GM18517 (cell line): ENCODE data around the gene GADD45GIP1.
"Not testable (repeated sequence)": the region's sequence is repeated elsewhere in the genome, so short reads cannot be mapped to it uniquely, and the experiment has no call there.

ENCODE experiments used
- ATAC-seq: cut with Tn5 transposase; IDR thresholded peaks from one replicate; pipeline ENCODE4 v1.9.1; 2021; ENCODE audit warnings: mild to moderate bottlenecking, moderate library complexity; ENCODE audit not compliant: unreplicated experiment

Gene GADD45GIP1

DNA sequence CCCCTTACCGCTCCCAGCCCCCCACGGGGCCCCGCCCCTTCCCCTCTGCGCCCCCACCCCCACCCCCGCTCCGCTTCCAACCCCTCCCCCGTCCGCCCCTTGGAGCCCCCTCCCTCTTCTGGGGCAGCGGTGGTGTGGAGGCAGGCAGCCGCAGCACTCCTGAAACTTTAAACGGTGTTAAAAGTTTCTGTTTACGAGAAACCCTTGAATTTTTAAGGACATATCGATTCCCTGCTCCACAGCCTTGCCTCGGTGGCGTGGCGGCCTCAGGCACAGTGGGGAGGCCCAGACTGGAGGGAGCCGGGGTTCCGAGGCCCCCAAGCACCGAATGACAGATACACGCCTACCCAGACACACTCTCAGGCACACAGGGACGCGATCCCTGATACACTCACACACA, 33.4 kb upstream of the GADD45GIP1 start:
- no peak for ATAC-seq

DNA sequence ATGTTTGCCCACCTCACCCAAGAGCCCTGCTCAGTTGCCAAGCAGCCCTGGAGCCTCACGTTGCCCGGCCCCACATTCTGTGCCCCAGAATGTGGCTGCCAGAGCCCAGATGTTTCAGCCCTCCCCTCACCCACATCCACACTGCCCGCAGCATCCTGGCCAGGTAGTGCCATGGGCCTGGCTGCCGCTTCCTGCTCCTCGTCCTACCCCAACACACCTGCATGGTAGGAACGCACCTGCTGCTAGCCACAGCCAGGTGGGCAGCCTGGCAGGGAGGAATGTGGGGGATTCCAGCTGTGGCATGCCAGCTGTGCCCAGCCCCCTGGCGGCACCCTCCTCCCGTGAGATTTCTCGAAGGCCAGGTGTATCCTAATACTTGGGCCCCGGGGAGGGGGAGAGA, 30.8 kb upstream of the GADD45GIP1 start:
- no peak for ATAC-seq

DNA sequence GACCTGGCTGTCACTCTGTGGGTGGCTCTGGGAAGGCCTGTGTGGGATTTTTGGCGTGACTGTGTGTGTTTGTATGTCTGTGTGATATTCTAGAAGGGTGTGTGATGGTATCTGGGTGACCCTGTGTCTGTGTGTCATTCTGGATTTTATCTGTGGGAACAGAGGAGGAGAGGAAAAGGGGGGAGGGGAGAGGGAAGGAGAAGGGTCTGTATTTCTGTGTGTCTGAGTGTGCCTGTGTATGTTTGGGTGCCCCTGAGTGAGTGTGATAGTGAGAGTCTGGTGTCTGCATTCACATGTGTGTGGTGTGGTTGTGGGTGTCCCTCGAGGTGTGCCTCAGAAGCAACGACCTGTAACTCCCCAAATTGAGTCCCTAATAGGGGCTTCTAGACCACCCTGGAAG, 30.2 kb upstream of the GADD45GIP1 start:
- ATAC-seq, result no peak

DNA sequence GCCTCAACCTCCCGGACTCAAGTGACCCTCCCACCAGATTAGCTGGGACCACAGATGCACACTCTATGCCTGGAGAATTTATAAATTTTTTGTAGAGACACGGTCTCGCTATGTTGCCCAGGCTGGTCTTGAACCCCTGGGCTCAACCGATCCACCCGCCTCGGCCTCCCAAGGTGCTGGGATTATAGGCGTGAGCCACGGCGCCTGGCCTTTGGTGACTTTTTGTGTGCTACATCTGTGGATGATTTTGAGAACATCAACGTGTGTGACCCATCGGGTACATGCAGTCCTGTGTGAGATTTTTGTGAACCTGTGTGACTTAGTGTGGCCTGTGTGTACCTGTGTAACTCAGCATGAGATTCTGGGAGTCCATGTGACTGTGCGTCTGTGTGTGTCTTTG, 29.7 kb upstream of the GADD45GIP1 start:
- no peak for ATAC-seq

DNA sequence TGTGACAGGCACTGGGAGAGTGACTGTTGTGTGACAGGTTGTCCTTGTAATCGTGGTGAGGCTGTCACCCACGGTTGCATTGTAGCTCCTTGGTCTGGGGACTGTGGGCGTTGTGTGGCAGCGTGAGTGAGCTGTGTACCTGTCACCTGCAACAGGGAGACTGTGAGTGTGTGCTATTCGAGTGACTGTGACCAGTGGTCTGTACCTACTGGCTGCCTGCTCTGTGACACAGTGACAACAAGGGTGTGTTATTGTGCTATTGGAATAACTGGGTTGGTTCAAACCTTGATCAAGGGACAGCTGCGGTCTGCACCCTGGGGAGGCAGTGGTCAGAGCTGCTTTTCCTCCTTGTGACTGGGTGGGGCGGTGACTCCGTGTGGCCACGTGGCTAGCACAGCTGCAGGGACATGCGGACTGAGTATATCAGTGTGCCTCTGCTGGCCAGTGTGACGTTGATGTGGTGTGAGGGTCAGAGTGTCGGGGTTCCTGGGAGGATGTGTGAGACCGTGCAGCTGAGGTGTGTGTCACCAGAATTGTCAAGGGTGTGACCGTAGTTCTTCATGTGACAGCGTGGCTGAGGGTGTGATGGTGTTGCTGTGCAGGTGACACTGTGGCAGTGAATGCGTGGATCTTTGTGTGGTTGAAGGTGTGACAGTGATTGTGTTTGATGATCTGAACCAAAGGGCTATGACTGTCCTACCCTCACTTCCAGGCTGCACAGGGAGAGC, 28.2 kb upstream of the GADD45GIP1 start:
- no peak for ATAC-seq

DNA sequence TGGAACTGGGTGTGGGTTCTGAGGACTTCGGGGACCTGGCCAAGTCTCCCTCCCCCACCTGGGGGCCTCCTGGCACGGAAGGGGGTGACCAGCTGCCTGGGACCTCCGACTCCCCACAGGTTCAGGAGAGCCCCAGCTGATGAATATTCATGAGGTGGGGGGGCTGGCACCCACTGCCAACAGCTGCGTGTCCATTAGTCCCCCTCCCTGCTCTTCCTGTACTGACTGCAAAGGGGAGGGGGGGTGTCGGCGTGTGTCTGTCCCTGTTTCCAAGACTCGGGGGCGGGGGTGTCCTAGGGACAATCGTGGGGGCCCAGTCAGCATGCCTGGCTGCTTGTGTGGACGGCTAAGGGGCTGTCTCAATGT, 27.6 kb upstream of the GADD45GIP1 start:
- ATAC-seq, result no peak

DNA sequence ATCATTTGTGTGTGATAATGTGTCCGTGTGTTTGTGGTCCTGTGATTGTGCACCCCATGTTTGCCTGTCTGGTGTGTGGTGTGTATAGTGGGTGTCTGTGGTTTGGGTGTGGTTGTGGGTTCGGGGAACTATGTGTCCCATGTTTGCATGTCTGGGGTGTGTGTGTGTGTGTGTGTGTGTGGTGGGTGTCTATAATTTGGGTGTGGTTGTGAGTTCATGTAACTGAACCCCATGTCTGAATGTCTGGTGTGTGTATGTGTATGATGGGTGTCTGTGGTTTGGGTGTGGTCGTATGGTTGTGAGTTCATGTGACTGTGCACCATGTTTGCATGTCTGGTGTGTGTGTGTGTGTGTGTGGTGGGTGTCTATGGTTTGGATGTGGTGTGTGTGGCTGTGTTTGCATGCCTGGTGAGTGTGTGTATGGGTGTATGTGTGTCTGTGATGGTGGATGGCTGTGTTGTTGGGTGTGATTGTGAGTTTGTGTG, 27.2 kb upstream of the GADD45GIP1 start:
- no peak for ATAC-seq

DNA sequence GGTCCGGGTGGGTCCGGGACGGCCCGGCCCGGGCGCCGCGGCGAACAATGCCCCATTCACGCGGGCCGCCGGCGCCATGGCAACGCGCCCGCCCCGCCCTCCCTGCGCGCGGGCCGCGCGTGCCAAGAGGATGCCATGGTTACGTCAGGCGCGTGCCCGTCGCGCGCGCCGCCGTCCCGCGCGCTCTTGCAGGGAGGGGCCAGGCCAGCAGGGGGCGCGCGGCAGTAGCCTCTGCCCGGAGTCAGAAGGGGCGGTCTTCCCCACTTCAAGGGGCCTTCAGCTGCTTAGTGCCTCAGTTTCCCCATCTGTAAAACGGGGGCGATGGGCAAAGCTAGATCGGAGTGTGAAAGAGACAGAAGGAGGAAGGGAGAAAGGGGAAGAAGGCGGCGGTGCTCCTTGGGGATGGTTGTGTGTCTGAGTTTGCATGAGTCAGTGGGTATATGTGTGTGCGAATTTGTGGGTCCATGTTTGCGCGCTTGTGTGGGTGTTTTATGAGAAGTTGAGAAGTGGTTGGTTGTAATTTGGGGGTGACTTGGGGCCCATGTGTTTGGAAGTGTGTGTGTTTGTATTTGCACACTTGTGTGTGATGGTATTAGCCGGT, 26.6 kb upstream of the GADD45GIP1 start:
- ATAC-seq, result no peak

DNA sequence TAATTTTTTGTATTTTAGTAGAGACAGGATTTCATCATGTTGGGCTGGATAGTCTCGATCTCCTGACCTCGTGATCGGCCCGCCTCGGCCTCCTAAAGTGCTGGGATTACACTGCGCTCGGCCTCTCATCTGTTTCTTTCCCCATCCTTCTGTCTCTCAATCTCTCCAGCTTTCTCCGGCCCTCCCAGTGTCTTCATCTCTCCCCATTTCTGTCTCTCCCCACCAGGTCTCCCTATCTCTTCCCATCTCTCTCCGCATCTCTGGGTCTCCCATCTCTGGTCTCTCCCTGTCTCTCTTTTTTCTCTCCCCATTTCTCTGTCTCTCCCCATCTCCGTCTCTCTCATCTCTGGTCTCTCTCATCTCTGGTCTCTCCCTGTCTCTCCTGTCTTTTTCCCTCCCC, 26.1 kb upstream of the GADD45GIP1 start:
- ATAC-seq, result no peak

DNA sequence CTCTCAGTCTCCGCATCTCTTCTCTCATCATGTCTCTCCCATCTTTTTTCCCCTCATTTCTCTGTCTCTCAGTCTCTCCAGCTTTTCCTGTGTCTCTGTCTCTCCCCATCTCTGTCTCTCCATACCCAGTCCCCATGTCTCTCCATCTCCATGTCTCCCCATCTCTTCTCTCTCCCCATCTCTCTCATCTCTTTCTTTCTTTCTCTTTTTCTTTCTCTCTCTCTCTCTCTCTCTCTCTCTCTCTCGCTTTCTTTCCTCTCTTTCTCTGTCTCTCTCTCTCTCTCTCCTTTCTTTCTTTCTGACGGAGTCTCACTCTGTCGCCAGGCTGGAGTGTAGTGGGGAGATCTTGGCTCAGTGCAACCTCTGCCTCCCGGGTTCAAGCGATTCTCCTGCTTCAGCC, 25.6 kb upstream of the GADD45GIP1 start:
- ATAC-seq, result no peak

DNA sequence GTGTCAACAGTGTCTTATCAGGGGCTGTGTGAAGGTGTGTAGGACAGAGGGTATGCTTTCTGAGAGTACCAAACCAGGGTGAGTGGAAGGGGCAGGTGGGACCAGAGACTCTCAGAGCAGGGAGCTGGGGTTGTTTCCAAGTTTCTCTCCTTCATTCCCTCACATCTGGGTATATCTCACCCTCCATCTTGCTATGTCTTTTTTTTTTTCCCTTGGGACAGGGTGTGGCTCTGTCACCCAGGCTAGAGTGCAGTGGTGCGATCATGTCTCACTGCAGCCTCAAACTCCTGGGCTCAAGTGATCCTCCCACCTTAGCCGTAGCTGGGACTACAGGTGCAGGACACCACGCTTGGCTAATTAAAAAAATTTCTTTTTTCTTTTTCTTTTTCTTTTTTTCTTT, 23.0 kb upstream of the GADD45GIP1 start:
- ATAC-seq, result no peak

DNA sequence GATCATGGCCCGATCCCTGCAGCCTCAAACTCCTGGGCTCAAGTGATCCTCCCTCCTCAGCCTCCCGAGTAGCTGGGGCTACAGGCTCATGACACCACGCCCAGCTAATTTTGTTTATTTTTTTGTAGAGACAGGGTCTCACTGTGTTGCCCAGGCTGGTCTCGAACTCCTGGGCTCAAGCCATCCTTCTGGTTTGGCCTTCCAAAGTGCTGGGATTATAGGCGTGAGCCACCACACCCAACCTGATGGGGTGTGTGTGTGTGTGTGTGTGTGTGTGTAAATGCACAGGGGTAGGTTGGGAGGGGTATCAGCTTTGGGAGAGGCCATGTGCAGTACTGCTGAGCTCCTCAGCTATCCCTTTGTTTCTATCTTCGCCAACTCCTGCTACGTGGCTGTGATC, 19.1 kb upstream of the GADD45GIP1 start:
- ATAC-seq, result not testable (repeated sequence)

DNA sequence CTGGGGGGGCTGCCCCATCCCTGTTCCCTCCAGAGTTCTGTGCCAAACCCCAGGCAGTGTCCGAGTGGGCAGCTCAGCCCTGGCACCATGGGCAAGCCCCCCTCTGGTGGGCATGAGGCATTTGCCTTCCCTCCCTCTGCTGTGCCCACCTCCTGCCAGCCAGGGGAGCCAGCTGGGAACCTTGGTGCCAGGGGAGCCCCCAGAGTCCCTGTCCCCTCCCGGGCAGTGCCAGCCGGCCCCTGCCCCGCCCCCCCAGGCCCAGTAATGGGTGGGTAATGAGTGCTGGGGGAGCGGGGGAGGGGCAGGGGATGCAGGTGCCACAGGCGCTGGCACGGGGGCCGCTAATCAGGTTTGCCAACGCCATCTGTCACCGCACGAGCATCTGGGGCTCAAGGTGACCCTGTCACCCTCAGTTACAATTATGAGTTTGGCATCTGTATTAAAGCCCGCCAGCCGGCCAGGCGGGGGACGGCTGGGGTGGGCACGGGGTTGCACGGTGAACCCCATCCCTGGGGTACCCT, 18.3 kb upstream of the GADD45GIP1 start:
- ATAC-seq, result no peak

DNA sequence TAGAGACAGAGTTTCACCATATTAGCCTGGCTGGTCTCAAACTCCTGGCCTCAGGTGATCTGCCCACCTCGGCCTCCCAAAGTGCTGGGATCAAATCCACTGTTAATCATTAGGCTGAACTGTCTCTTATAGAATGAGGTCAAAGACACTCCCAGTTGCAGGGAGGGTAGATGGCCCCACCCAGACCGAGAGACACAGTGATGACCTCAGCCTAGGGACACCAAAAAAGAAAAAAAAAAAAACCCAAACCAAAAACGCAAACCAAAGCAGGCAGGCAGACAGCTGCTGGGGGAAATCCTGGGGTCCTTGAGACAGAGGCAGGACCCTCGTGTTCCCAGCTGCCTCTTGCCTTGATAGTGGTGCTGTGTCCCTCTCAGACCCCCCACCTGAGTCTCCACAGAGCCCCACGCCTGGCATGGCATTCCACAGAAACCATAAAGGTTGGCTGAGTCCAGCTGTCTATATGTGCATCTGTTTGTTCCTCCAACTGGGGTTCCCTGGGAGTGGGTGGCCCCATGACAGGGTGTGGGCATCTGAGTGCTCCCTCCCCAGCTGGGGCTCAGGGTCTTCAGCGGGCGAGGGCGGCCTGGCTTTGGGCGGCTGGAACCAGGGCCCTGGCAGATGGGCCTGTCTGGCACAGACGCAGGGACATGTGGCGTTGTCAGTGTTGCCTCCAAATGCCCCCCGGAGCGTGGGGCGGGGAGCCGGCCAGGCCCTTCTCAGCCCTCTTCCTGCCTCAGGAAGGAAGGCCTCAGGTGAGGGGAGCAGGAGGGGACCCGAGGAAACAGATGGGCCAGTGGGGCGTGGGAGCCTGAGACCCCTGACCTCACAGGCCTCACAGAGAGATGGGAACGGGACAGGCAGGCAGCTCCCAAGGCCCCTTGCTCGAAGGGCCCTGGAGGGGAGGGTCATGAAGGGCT, 17.5 kb upstream of the GADD45GIP1 start:
- ATAC-seq, result no peak

DNA sequence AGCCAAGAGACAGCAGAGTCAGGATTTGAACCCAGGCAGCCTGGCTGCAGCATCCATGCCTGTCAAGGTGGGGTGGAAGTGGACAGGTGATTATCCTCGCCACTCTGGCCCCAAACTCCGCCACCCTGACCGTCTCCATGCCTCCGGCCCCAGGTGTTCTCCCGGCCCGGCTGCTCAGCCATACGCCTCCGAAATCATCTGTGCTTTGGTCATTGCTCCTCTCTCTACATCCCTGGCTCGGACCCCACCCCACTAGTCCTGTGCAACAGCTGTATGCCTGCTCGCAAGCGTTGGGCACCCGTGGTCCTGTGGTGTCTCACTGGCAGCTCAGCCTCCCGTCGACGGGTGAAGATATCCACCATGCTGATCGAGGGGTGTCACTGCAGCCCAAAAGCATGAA, 16.2 kb upstream of the GADD45GIP1 start:
- ATAC-seq, result no peak

DNA sequence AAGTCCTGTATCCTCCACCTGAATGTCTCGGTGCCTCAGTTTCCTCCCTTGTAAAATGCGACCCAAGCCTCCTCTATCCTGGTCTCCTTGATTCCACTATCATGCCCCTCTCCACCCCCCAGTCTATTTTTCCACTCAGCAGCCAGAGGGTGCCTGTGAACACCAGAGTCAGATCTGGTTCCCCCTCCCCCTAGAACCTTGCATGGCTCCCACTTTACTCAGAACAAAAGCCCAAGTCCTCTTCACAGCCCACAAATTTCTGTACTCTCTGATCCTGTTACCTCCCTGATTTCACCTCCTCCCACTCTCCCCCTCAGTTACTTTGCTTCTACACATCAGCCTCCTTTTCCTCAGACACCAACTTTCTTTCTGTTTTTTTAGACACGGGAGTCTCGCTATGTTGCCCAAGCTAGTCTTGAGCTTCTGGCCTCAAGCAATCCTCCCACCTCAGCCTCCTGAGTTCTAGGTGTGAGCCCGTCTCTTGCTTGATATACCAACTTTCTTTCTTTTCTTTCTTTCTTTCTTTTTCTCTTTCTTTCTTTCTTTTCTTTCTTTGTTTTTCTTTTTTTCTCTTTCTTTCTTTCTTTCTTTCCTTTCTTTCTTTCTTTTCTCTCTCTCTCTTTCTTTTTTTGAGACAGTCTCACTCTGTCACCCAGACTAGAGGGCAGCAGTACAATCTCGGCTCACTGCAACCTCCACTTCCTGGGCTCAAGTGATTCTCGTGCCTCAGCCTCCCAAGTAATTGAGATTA, 13.2 kb upstream of the GADD45GIP1 start:
- no peak for ATAC-seq

DNA sequence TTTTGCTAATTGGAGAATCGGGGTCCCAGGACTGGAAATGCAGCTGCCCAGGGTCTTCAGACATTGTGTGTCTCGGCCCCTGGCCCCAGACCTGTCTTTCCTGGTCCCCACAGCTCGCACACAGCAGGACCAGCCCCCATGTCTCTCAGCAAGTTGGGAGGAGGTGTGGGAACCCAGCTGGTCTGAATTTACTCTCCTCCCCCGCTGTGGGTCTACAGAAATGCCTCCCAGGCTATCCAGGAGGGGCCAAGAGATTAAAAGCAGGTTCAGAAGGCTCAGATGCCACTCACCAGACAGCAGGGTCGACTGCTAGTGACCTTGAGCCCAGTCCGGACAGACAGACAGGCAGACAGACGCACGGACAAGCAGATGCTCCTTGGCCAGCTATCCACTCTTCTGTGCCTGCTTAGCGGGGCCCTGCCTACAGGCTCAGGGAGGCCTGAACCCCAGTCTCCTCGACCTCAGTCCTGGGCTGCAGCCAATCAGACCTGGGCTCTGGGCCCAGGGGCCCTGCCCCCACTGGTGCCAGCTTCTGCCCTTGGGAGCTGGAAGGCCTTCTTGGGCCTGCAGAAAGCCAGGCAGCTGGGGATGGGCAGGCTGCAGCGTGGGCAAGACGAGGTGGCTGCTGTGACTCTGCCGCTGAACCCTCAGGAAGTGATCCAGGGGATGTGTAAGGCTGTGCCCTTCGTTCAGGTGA, 12.4 kb upstream of the GADD45GIP1 start, which contains the start of gene DAND5:
TSS of gene DAND5 (plus strand) at position 285 of the 697 bp plus-strand sequence. CDS start at position 370, 85 bp downstream.
- ATAC-seq, result no peak

DNA sequence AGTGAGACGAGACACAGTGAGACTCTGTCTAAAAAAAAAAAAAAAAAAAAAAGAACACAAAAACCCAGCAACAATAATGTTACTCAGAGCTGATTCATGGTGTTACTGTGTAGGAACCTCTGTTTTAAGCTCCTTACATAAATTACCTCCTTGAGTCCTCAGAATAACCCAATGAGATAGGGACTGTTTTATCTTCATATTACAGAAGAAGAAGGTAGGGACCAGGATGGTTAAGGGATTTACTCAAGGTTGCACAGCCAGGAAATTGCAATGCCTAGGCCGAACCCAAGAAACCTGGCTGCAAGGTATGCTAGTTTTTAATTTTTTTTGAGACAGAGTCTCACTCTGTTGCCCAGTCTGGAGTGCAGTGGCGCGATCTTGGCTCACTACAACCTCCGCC, 10.9 kb upstream of the GADD45GIP1 start:
- no peak for ATAC-seq

DNA sequence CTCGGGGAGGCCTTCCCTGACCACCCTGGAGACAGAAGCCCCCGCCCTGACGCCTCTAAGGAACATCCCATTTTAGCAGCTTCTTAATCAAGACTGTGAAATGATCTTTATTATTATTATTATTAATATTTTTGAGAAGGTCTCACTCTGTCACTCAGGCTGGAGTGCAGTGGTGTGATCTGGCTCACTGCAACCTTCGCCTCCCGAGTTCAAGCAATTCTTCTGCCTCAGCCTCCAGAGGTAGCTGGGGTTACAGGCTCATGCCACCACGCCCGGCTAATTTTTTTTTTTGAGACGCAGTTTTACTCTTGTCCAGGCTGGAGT, 8.8 kb upstream of the GADD45GIP1 start:
- ATAC-seq, result no peak
